HepG2 (cell line): Measurements from ENCODE around the gene TDG. TPM values are rescaled to one million over a fixed set of nuclear protein-coding genes. Genes with fewer than 3 reads are reported as not detected.
A peak's percentile ranks its signal among the peaks of the same experiment; 100 is the strongest.

Experiments
- CCAR2 ChIP-seq: fragments of 200-400 bp; formaldehyde crosslinking; optimal IDR thresholded peaks from 2 replicates; pipeline ENCODE3; 2018; ENCODE audit warnings: low read depth, mild to moderate bottlenecking, low read length, moderate library complexity
- ETV5 ChIP-seq: IDR thresholded peaks from 2 replicates; pipeline ENCODE4 v1.6.1; 2018; ENCODE audit warnings: missing biosample characterization, missing genetic modification reagents, inconsistent platforms, borderline replicate concordance
- JUNB ChIP-seq: sonication (generic); formaldehyde crosslinking; IDR thresholded peaks from 2 replicates; pipeline ENCODE4 v1.8.0; 2022; ENCODE audit warnings: missing genetic modification reagents, mild to moderate bottlenecking, borderline replicate concordance
- ZBTB20 ChIP-seq: sonication (generic); formaldehyde crosslinking; IDR thresholded peaks from 2 replicates; pipeline ENCODE4 v1.8.1; 2023; ENCODE audit warnings: missing genetic modification reagents, low read depth, mild to moderate bottlenecking, borderline replicate concordance
- ZKSCAN5 ChIP-seq: sonication (generic); formaldehyde crosslinking; IDR thresholded peaks from 2 replicates; pipeline ENCODE4 v1.5.1; 2020; ENCODE audit warnings: mild to moderate bottlenecking, missing genetic modification reagents
- ZNF205 ChIP-seq: IDR thresholded peaks from 2 replicates; pipeline ENCODE4 v1.6.1; 2018; ENCODE audit warnings: missing biosample characterization, missing genetic modification reagents
- polyA plus RNA-seq, 8 experiments: library from polyadenylated mRNA; depleted of rRNA in 3 of 8; stranded (reverse) in 7 of 8; unstranded in 1 of 8; fragments of >200 nt; fragmentation: Illumina TruSeq in 4 of 8; extraction: Trizol in 4 of 8; gene quantifications; 2 replicates each; pipeline versions ENCODE4 v1.2.1 to v1.2.3, GENCODE V29; 2011 to 2016; ENCODE audit warnings: low read depth in 4 of 8, missing spikeins in 1 of 8, mixed read lengths in 1 of 8; ENCODE audit not compliant: insufficient read depth in 1 of 8
- total RNA-seq, 5 experiments: library from RNA; depleted of rRNA; stranded (reverse); fragments of >200 nt; fragmentation: Illumina TruSeq; extraction: Trizol; gene quantifications; 2 replicates each; pipeline ENCODE4 v1.2.3, GENCODE V29; 2016; ENCODE audit warnings: low read depth in 1 of 5
- TF ChIP-seq, protein P1 (sequence below): sonication (generic); formaldehyde crosslinking; IDR thresholded peaks from 2 replicates; pipeline ENCODE4 v1.8.0; 2022; ENCODE audit warnings: mild to moderate bottlenecking, missing genetic modification reagents; ENCODE audit not compliant: insufficient replicate concordance
- TF ChIP-seq, protein P2 (sequence below): sonication (generic); formaldehyde crosslinking; IDR thresholded peaks from 2 replicates; pipeline ENCODE4 v1.4.0; 2020; ENCODE audit warnings: missing genetic modification reagents, mild to moderate bottlenecking, borderline replicate concordance
- TF ChIP-seq, protein P3 (sequence below), 2 experiments: sonication (generic) in 1 of 2; formaldehyde crosslinking in 1 of 2; IDR thresholded peaks; 2 replicates each; pipeline versions ENCODE4 v1.4.0 to v1.6.1; 2016 to 2020; ENCODE audit warnings: borderline replicate concordance in 1 of 2, low read depth in 1 of 2, mild to moderate bottlenecking in 1 of 2, missing genetic modification reagents in 1 of 2

TDG gene
- total and polyA plus RNA-seq, 2 of the 13 experiments (the other 11 are each of a cell fraction or from before 2014, with no cell fraction given): 14.2 to 19.5 TPM

DNA sequence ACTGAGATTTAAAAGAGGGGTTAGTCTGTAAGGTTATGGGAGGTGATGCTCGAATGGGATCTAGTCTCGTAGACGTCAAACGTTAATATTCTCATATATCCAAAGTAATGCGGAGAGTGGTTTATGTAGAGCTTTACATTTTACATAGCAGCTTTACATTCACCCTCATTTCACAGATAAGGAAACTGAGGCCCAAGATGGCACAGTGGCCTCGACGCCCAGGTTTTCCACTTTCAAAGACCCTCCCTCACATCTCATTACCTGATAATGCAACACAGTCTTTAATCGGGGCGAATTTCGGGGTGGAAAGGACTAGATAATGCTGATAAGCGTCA is 450 bp upstream of the TDG start (continued):
- no peak for TF ChIP-seq CCAR2
- TF ChIP-seq, protein P1, sequence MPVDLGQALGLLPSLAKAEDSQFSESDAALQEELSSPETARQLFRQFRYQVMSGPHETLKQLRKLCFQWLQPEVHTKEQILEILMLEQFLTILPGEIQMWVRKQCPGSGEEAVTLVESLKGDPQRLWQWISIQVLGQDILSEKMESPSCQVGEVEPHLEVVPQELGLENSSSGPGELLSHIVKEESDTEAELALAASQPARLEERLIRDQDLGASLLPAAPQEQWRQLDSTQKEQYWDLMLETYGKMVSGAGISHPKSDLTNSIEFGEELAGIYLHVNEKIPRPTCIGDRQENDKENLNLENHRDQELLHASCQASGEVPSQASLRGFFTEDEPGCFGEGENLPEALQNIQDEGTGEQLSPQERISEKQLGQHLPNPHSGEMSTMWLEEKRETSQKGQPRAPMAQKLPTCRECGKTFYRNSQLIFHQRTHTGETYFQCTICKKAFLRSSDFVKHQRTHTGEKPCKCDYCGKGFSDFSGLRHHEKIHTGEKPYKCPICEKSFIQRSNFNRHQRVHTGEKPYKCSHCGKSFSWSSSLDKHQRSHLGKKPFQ: peak; percentile 38
- TF ChIP-seq, protein P2, sequence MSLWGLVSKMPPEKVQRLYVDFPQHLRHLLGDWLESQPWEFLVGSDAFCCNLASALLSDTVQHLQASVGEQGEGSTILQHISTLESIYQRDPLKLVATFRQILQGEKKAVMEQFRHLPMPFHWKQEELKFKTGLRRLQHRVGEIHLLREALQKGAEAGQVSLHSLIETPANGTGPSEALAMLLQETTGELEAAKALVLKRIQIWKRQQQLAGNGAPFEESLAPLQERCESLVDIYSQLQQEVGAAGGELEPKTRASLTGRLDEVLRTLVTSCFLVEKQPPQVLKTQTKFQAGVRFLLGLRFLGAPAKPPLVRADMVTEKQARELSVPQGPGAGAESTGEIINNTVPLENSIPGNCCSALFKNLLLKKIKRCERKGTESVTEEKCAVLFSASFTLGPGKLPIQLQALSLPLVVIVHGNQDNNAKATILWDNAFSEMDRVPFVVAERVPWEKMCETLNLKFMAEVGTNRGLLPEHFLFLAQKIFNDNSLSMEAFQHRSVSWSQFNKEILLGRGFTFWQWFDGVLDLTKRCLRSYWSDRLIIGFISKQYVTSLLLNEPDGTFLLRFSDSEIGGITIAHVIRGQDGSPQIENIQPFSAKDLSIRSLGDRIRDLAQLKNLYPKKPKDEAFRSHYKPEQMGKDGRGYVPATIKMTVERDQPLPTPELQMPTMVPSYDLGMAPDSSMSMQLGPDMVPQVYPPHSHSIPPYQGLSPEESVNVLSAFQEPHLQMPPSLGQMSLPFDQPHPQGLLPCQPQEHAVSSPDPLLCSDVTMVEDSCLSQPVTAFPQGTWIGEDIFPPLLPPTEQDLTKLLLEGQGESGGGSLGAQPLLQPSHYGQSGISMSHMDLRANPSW: 0 out of 2 replicates have a peak, but pooled peaks have one; percentile 8
- 0 out of 2 replicates have a peak, but pooled peaks have one; percentile 26 for TF ChIP-seq ZKSCAN5 (CRISPR knock-in tag)
- no peak for TF ChIP-seq ZNF205 (CRISPR knock-in tag)
- no peak for TF ChIP-seq ETV5 (CRISPR knock-in tag)
- TF ChIP-seq, protein P3, sequence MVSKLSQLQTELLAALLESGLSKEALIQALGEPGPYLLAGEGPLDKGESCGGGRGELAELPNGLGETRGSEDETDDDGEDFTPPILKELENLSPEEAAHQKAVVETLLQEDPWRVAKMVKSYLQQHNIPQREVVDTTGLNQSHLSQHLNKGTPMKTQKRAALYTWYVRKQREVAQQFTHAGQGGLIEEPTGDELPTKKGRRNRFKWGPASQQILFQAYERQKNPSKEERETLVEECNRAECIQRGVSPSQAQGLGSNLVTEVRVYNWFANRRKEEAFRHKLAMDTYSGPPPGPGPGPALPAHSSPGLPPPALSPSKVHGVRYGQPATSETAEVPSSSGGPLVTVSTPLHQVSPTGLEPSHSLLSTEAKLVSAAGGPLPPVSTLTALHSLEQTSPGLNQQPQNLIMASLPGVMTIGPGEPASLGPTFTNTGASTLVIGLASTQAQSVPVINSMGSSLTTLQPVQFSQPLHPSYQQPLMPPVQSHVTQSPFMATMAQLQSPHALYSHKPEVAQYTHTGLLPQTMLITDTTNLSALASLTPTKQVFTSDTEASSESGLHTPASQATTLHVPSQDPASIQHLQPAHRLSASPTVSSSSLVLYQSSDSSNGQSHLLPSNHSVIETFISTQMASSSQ (IDR thresholded peaks at IDR 0.05; ENCODE audit: low read depth): no peak
- TF ChIP-seq, protein P3 (CRISPR knock-in tag; IDR thresholded peaks at IDR 0.05; ENCODE audit: borderline replicate concordance): no peak
- TF ChIP-seq JUNB (CRISPR knock-in tag): no peak
- peak; percentile 25; the same call in 1 of the 2 replicates for TF ChIP-seq ZBTB20
- TF ChIP-seq, all 625 proteins: peak for 6
